ENCODE results near the gene GID8. TPM values are rescaled to one million over a fixed set of nuclear protein-coding genes. Genes with fewer than 3 reads are reported as not detected.

The GID8 gene
- polyA plus RNA-seq, 1 of the 3 experiments (the other 2 are of a cell fraction), result 18.1 TPM

GRCh38 chr20:62944184-62944583, 6.2 kb downstream of the GID8 start:
- H3K4me2 ChIP-seq, result no peak overlapping the region
- H3K27me3 ChIP-seq (ENCODE audit: insufficient read depth), result no peaks in the 10 kb centered on the region
- no peak overlapping the region for H2AFZ ChIP-seq (ENCODE audit: low read depth)
- H3K36me3 ChIP-seq (replicated peaks in 1 of 2; ENCODE audit: control insufficient read depth in 1 of 2, insufficient read depth in 2 of 2, low read length in 1 of 2), result peaks cover 61 to 65% of the 10 kb centered on the region in 2 experiments
- DNase-seq, result no peak
- ChIA-PET POLR2A (interaction anchor here (0.8 kb wide), 1 partner anchor 1437 kb away, joined by 3 read pairs; no protein-coding TSS in a partner anchor), CTCF (interaction anchor here (0.9 to 1.6 kb wide), 6 partner anchors 9 to 65 kb away, joined by 3 to 4 read pairs (median 4); no protein-coding TSS in a partner anchor)
- H3K4me3 ChIP-seq (ENCODE audit: low read depth in 2 of 2, low read length in 1 of 2), result no peak overlapping the region
- H3K9ac ChIP-seq, result no peak overlapping the region
- WGBS (ENCODE audit: low lambda C conversion rate), result 91% methylated on average over 7 of the region's 8 CpGs
- H4K20me1 ChIP-seq (ENCODE audit: insufficient read depth), result peaks cover 28% of the 10 kb centered on the region
- TF ChIP-seq, protein P1, sequence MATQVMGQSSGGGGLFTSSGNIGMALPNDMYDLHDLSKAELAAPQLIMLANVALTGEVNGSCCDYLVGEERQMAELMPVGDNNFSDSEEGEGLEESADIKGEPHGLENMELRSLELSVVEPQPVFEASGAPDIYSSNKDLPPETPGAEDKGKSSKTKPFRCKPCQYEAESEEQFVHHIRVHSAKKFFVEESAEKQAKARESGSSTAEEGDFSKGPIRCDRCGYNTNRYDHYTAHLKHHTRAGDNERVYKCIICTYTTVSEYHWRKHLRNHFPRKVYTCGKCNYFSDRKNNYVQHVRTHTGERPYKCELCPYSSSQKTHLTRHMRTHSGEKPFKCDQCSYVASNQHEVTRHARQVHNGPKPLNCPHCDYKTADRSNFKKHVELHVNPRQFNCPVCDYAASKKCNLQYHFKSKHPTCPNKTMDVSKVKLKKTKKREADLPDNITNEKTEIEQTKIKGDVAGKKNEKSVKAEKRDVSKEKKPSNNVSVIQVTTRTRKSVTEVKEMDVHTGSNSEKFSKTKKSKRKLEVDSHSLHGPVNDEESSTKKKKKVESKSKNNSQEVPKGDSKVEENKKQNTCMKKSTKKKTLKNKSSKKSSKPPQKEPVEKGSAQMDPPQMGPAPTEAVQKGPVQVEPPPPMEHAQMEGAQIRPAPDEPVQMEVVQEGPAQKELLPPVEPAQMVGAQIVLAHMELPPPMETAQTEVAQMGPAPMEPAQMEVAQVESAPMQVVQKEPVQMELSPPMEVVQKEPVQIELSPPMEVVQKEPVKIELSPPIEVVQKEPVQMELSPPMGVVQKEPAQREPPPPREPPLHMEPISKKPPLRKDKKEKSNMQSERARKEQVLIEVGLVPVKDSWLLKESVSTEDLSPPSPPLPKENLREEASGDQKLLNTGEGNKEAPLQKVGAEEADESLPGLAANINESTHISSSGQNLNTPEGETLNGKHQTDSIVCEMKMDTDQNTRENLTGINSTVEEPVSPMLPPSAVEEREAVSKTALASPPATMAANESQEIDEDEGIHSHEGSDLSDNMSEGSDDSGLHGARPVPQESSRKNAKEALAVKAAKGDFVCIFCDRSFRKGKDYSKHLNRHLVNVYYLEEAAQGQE (IDR thresholded peaks at IDR 0.05; ENCODE audit: low read depth, low read length), result no peak
- TF ChIP-seq EP300 (IDR thresholded peaks at IDR 0.05; ENCODE audit: borderline replicate concordance in 1 of 2, low read depth in 1 of 2, low read length in 1 of 2), result no peak
- TF ChIP-seq, protein P2, sequence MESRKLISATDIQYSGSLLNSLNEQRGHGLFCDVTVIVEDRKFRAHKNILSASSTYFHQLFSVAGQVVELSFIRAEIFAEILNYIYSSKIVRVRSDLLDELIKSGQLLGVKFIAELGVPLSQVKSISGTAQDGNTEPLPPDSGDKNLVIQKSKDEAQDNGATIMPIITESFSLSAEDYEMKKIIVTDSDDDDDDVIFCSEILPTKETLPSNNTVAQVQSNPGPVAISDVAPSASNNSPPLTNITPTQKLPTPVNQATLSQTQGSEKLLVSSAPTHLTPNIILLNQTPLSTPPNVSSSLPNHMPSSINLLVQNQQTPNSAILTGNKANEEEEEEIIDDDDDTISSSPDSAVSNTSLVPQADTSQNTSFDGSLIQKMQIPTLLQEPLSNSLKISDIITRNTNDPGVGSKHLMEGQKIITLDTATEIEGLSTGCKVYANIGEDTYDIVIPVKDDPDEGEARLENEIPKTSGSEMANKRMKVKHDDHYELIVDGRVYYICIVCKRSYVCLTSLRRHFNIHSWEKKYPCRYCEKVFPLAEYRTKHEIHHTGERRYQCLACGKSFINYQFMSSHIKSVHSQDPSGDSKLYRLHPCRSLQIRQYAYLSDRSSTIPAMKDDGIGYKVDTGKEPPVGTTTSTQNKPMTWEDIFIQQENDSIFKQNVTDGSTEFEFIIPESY (IDR thresholded peaks at IDR 0.05; ENCODE audit: borderline replicate concordance, low read depth), result no peak
- TF ChIP-seq SMC3 (IDR thresholded peaks at IDR 0.05; ENCODE audit: low read depth, low read length), result no peak
- TF ChIP-seq FOSL2 (IDR thresholded peaks at IDR 0.05; ENCODE audit: borderline replicate concordance, low read depth), result no peak
- no peak for TF ChIP-seq YY1 (IDR thresholded peaks at IDR 0.05; ENCODE audit: low read depth)
- TF ChIP-seq TEAD4 (IDR thresholded peaks at IDR 0.05; ENCODE audit: borderline replicate concordance, insufficient read depth), result no peak
- H3K27ac ChIP-seq (ENCODE audit: low read depth in 2 of 2, low read length in 1 of 2), result no peak overlapping the region
- peaks cover 51% of the 10 kb centered on the region for H3K79me2 ChIP-seq (ENCODE audit: insufficient read depth)
- H3K4me1 ChIP-seq (ENCODE audit: control insufficient read depth in 1 of 2, insufficient read depth in 2 of 2, low read depth in 1 of 2, low read length in 1 of 2), result peaks cover 0 to 22% of the 10 kb centered on the region in 2 experiments; a peak in 3 of 4 replicates
- no peaks in the 10 kb centered on the region for H3K9me2 ChIP-seq
- no peaks in the 10 kb centered on the region for H3F3A ChIP-seq (replicated peaks; ENCODE audit: insufficient read depth)
- no peaks in the 10 kb centered on the region for H3K9me3 ChIP-seq

DNA sequence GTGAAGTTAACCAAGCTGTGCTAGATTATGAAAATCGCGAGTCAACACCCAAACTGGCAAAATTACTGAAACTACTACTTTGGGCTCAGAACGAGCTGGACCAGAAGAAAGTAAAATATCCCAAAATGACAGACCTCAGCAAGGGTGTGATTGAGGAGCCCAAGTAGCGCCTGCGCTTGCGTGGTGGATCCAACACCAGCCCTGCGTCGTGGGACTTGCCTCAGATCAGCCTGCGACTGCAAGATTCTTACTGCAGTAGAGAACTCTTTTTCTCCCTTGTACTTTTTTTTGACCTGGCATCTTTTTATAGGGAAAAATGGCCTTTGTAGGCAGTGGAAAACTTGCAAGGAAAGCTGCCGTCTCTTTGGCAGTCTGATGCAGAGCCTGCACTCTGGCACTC, 6.8 kb downstream of the GID8 start:
- H3K27me3 ChIP-seq (ENCODE audit: insufficient read depth), result no peaks in the 10 kb centered on the region
- ChIA-PET CTCF (interaction anchor here (0.9 to 1.3 kb wide), 5 partner anchors 8 to 64 kb away, joined by 3 to 4 read pairs (median 4); no protein-coding TSS in a partner anchor), POLR2A (no interaction called here)
- peaks cover 23% of the 10 kb centered on the region for H4K20me1 ChIP-seq (ENCODE audit: insufficient read depth)
- H3K4me2 ChIP-seq, result no peak overlapping the region
- H3F3A ChIP-seq (replicated peaks; ENCODE audit: insufficient read depth), result no peaks in the 10 kb centered on the region
- H3K79me2 ChIP-seq (ENCODE audit: insufficient read depth), result peaks cover 45% of the 10 kb centered on the region
- no peak for DNase-seq
- H2AFZ ChIP-seq (ENCODE audit: low read depth), result no peak overlapping the region
- no peak overlapping the region for H3K4me3 ChIP-seq (ENCODE audit: low read depth in 2 of 2, low read length in 1 of 2)
- no peak overlapping the region for H3K27ac ChIP-seq (ENCODE audit: low read depth in 2 of 2, low read length in 1 of 2)
- H3K4me1 ChIP-seq (ENCODE audit: control insufficient read depth in 1 of 2, insufficient read depth in 2 of 2, low read depth in 1 of 2, low read length in 1 of 2), result peaks cover 0 to 16% of the 10 kb centered on the region in 2 experiments; a peak in 3 of 4 replicates
- peaks cover 60 to 70% of the 10 kb centered on the region in 2 experiments for H3K36me3 ChIP-seq (replicated peaks in 1 of 2; ENCODE audit: control insufficient read depth in 1 of 2, insufficient read depth in 2 of 2, low read length in 1 of 2)
- no peak overlapping the region for H3K9ac ChIP-seq
- H3K9me3 ChIP-seq, result no peaks in the 10 kb centered on the region
- no peaks in the 10 kb centered on the region for H3K9me2 ChIP-seq
- 98% methylated on average over 10 of the region's 10 CpGs for WGBS (ENCODE audit: low lambda C conversion rate)
- TF ChIP-seq EP300 (IDR thresholded peaks at IDR 0.05; ENCODE audit: borderline replicate concordance in 1 of 2, low read depth in 1 of 2, low read length in 1 of 2), result no peak
- no peak for TF ChIP-seq NRF1 (IDR thresholded peaks at IDR 0.05; ENCODE audit: low read depth, low read length)
- TF ChIP-seq SIN3A (IDR thresholded peaks at IDR 0.05; ENCODE audit: borderline replicate concordance, low read depth, low read length), result no peak
- TF ChIP-seq SMC3 (IDR thresholded peaks at IDR 0.05; ENCODE audit: low read depth, low read length), result no peak
- no peak for TF ChIP-seq FOXJ3 (CRISPR knock-in tag; IDR thresholded peaks at IDR 0.05)
- TF ChIP-seq RCOR1 (IDR thresholded peaks at IDR 0.05; ENCODE audit: low read length), result no peak
- TF ChIP-seq MEF2A (IDR thresholded peaks at IDR 0.05; ENCODE audit: borderline replicate concordance, low read depth), result no peak
- TF ChIP-seq TEAD4 (IDR thresholded peaks at IDR 0.05; ENCODE audit: borderline replicate concordance, insufficient read depth), result no peak
- TF ChIP-seq TAF1 (IDR thresholded peaks at IDR 0.05; ENCODE audit: borderline replicate concordance, low read depth, low read length), result no peak
- TF ChIP-seq FOSL2 (IDR thresholded peaks at IDR 0.05; ENCODE audit: borderline replicate concordance, low read depth), result no peak
- no peak for TF ChIP-seq RFX5 (IDR thresholded peaks at IDR 0.05; ENCODE audit: low read length)
- no peak for TF ChIP-seq CHD2 (IDR thresholded peaks at IDR 0.05; ENCODE audit: low read length, partially characterized antibody)
- TF ChIP-seq RXRA (IDR thresholded peaks at IDR 0.05; ENCODE audit: borderline replicate concordance, low read depth), result no peak
- no peak for TF ChIP-seq NFIC (IDR thresholded peaks at IDR 0.05; ENCODE audit: borderline replicate concordance)
- TF ChIP-seq USF2 (IDR thresholded peaks at IDR 0.05; ENCODE audit: borderline replicate concordance, low read depth, low read length), result no peak
- TF ChIP-seq POLR2AphosphoS5 (IDR thresholded peaks at IDR 0.05; ENCODE audit: low read depth, low read length), result no peak

Measured in SK-N-SH (cell line).